ENCODE results near the gene NLGN1.

Gene NLGN1

DNA sequence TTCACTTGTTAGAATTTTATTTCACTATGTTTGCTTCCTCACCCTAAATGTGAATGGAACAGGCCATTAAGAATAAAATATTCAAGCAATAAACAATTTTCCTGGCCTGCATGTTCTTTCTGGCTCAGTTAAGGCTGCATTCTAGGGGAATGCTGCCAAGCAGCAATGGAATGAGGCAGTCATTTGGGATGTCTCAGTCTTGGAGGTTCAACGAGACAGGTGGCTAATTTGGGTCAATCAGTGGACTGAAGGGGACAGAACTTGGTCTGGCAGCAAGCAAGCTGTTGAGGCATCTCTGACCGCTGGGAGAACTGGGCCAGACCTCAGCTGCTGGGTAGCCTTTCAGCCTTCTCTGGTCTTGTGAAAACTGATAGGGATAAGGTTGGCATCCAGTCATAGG, 241.6 kb downstream of the NLGN1 start:
- DNase-seq (ENCODE audit: low read depth), result no peak

DNA sequence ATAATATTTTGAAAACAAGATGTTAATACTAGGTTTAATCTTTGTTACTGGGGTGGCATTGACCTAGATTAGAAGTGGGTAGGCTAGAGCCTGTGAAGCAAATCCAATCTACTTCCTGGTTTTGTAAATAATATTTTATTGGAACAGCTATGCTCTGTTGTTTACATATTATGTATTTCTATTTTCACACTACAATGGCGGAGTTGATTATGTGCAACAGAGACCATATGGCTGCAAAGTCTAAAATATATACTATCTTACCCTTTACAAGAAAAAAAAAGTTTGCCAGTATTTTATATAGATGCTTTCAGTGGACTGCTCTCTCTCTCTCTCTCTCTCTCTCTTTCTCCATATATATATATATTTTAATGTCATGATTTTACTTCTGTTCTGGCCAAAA, 244.2 kb downstream of the NLGN1 start:
- DNase-seq (ENCODE audit: low read depth), result no peak

DNA sequence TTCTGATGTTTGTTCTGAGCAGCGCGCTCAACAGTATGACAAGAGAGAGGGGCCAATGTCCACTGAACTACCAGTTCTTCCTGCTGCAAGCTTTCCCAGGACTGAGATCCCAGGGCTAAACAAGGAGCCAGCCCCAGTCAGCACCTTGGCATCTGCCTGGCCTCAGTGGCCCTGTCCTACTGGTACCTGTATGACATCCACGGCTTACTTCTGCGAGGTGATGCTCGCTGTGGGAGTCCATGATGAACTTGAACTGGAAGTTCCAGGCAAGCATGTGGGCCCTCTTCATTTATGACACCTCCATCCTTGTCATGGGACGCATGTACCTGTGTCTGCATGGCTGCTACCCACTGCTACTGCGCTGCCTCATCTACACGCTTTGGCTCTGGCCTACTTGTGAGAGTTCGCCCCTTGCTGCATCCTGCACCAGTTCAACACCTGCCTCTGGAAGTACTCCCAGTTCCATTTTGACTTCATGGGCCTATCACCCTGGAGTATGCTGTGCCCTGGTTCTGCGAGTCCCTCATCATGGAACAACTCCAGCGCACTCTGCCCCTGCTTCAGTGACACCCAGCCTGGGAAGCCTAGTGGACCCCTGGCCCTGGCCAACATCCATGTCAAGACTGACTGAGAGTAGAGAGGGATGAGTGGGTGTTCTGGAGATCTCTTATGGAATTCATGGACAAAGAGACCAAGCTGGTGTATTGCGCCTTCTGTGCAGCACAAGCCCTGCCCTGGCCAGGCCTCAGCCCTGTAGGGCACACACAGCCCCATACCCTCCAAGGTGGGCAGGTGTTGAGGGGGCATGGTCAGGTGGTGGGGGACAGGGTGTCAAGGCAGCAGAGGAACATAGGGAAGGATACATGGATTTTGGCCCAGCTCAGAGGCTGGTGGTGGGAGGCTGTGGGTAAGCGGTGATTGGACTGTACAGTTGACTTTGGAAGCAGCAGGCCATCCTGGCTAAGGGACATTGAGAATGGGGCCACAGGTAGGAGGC, 246.8 kb downstream of the NLGN1 start:
- DNase-seq (ENCODE audit: low read depth), result no peak

DNA sequence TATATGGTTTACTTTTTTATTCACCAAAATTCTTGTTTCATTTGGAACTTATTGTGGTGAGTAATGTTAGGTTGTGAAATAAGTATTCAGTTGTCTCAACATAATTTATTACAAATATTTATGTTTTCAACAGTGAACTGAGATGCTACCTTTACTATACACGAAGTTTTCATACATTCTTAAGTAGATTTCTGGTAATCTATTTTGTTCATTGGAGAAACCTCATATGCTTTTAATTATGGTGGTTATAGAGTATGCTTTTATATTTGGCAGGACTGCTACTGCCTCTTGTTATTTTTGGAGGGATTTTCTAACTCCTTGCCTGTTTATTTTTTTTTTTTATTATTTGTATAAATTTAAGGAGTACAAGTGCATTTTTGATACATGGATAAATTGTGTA, 253.1 kb downstream of the NLGN1 start:
- DNase-seq (ENCODE audit: low read depth), result no peak

DNA sequence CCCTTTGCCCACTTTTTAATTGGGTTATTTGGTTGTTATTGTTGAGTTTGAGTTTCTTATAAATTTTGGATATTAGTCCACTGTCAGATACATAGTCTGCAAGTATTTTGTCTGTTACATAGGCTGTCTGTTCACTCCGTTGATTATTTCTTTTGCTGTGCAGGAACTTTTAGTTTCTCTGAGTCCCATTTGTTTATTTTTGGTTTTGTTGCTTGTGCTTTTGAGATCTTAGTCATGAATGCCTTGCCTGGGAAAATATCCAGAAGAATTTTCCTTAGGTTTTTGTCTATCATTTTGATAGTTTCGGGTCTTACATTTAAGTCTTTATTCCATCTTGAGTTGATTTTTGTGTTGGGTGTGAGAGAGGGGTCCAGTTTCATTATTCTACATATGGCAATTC, 254.5 kb downstream of the NLGN1 start:
- DNase-seq (ENCODE audit: low read depth), result no peak

DNA sequence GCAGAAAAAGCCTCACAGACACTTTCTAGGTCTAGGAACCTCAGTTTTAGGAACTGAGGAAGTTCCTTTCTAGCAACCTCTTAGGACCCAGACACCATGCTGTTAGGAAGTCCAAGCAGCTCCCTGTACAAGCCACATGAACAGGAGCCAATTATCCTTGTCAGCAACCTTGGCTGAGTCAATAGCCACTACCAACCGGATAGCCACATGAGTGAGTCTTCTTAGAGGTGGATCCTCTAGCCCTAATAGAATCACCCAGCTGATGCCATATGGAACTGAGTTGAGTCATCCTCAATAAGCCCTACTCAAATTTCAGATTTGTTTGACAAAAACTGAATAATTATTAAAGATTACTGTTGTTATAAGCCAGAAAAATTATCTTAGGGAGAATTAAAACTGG, 256.2 kb downstream of the NLGN1 start:
- DNase-seq (ENCODE audit: low read depth), result no peak

DNA sequence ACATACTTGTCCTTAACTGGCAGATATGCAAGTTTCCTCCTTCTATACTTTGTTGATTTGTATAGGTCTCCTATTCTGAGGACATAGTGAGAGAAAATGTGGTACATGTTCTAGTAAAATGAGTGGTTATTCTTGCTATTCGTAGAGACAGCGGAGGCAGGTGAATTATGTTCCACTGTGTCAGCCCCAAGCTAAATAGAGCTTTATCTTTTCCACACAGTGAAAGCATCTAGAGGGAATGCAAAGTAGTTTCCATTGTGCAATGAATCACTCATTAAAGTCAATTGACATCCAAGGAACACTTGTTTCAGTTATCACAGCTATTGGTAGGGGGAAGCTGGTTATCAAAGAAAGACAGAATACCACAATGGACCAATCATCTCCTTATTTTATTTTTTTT, 262.4 kb downstream of the NLGN1 start:
- no peak for DNase-seq (ENCODE audit: low read depth)

DNA sequence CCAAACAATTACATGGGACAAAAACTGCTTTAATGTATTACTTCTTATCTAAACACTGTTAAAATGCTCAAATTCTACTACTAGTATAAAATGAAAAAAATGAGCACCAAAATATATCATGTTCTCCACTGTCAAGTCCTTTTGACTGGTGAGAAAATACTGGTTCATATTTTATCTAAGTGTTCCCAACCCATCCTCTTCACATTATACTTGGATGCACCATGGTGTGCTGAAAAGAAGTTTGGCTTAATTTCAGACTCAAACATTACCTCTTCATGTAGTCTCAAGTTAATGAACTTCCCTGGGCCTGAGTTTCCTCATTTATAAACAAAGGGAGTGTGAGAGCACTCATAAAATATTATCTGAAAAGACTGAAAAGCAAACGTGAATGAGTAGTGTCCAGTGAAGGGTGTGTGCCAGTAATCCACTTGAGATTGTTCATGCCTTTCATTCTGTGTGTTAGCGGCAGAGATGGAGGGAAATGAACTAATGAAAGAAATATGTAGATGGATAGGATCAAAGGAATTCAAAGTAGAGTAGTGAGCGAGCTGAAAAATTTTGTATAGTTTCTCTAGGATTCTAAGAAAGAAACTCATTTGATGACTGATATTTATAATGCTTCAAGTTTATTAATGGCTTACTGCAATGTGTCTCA, 263.2 kb downstream of the NLGN1 start:
- no peak for DNase-seq (ENCODE audit: low read depth)

DNA sequence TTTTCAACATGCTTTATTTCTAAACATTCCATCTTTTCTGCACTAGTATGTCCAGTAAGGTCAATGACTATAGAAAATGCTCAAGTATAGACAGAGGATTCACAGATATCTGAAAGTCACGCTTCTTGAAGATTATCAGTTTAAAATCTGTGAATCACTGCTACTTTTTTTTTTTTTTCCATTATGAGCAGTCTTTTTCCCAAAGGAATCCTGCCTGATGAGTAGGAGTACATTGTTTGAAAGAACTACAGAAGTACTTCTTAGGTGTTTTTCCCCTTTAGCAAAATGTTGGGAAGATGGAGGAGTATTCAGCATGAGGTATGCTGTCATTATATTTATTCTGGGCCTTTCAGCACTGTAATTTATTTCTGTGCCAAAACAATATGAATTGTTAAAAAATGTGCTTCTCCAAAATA, 266.2 kb downstream of the NLGN1 start:
- no peak for DNase-seq (ENCODE audit: low read depth)

DNA sequence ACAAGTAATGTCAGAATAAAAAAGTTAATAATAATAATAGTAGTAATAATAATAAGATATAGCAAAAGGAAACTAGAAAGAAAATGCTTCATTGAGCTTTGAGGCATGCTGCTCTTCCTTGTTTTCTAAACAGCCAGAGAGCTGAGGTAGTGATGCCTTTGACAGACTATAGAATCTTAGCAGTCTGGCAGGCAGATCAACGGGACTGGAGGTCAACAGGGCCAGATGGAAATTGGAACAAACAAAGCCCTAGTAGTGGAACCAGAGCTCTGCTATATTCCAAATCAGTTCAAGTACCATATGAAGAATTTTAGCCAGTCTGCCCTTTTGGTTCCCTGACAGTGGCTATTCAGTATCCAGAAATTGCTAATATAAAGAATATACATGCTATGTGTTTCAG, 278.6 kb downstream of the NLGN1 start:
- DNase-seq (ENCODE audit: low read depth), result no peak

DNA sequence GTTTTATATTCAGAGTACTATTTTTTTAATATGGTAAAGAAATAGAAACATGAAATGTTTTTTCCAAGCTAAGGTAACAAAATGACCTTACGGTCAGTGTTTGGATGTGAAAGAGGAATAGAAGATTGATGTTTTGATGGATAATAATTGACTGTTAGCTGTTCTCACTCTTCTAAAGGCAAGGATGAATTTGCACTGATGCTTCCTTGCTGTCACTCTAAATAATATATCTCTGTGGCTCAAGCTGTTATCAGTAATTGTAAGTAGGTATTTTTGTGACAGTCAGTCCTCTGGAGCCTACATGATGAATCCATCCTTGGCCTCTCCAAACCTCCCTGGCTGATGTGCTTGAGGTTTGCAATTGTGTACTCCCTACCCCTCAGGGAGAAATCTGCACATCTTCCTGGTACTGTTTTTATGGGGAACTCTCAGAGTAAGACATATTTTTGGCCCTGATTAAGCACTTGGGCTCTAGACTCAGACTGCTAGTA, 283.7 kb downstream of the NLGN1 start:
- no peak for DNase-seq (ENCODE audit: low read depth)

DNA sequence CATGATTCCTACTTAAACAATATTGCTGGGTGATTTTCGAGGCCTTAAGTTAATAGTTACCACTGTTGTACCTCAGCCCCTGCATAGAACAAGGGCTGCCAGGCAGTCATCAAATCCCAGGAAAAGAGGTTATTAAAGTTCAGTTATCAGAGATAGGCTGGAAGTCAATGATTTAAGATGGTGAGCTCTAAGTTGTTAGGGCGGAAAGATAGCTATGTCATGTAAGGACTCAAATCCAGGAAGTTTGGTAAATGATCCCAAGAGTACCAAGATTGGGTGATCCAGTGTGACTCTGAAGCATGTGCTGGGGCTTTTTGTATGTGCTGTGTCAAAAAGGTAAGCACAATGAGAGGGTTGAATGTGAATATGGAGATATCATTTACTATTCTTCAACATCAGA, 287.9 kb downstream of the NLGN1 start:
- DNase-seq (ENCODE audit: low read depth), result no peak

DNA sequence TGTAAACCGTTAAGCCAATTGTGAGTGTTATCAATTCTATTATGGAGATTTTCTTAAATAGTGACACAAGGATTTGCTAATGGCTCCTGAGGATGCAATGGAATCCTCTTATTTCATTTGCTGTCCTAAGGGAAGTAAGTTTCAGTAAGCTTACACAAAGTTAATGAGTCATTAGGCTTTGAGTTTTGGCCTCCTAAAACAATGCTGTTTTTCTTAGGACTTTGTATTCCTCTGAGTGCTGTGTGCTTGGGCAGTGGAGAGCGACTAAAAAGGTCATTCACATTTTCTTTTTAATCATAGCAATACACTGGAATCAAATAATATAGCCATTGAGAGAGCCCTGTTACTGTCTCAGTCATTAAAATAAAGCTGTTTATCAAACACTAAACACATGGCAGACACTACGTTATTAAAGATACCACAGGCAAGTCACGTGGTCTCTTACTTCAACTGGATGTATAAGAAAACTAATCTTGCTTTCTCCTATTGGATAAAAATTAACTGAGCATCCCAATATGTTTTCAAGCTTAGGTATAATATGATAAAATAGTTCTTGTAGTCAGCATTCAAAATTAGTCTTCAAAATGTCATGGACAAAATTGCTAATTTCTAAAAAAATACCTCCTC, 290.8 kb downstream of the NLGN1 start:
- no peak for DNase-seq (ENCODE audit: low read depth)

DNA sequence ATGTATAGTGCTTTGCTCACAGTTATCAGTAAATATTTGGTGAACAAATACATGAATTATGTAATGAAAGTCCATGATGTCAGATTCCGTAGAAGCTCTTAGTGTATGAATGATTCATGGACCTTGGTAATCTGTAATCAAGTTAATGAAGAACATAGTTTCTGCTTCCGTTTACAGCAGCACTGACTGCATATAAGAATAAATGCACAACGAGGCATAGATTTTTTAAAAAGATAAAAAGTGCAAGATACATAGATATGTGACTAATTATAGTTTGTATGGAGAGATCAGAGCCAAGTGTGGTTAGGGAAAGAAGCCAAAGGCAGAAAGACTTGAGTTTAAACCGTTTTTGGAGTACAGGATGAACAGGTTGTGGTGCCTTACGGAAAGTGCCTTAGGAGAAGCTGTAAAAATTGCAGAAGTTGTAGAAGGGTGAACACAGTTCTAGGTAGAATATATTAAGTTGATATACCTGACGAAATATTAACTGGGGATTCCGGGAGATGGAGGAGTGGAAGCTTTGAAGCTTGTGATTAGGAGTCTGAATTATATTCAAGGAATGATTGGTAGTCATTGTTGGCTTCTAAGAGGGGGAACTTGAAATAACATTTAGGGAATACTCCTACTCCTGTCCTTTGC, 293.1 kb downstream of the NLGN1 start:
- no peak for DNase-seq (ENCODE audit: low read depth)

DNA sequence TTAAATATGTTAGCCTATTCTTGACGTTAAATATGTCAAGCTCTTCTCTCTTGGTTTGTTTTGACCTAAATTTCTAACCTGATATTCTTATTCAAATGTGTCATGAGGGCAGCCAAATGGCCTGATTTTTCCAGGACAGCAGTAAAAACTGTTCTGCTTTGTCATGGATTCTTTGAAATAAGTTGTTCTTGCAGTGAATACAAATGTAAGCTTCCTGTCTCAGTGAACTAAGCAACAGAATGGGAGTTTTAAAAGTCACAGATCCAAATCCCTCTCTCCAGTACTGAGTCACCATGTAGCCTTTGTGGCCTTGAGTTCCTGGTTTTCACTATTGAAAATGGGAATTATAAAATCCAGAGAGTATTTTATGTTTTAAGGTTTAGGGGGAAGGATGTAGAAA, 301.8 kb downstream of the NLGN1 start:
- DNase-seq (ENCODE audit: low read depth), result no peak

DNA sequence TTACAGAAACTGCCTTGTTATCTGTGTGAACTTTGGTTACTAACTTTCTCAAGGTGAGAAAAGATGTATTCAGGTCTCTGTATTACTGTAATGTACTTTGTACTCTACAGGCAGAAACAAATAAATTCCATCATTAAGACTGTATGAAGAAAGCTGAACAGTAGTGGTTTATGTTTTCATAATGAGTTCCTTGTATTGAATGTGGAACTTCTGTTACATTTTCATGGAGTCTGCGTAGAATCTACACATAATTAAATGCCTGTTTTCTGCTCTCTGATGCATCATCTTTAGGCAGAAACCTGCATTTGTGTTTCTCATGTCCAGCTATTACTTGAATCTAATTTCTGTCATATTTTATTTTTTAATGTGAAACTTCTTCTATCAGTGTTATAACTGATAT, 302.8 kb downstream of the NLGN1 start:
- no peak for DNase-seq (ENCODE audit: low read depth)

DNA sequence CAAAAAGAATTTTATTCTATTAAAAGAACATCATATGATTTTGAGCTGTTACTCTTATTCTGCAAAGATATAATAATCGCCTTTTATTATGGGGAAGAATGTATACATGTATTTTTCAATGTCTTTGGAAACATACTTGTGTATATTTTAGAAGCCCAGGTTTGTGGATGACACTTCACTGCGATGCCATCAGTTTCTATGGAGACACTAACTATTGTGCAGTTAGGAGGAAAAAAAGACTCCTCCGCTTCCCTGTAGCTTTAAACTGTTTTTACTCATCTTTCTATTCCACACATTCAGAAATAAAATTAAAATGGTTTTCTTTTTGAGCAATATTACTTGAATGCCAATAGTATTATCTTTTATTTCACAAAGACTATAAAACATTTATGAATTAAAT, 305.0 kb downstream of the NLGN1 start:
- DNase-seq (ENCODE audit: low read depth), result no peak

DNA sequence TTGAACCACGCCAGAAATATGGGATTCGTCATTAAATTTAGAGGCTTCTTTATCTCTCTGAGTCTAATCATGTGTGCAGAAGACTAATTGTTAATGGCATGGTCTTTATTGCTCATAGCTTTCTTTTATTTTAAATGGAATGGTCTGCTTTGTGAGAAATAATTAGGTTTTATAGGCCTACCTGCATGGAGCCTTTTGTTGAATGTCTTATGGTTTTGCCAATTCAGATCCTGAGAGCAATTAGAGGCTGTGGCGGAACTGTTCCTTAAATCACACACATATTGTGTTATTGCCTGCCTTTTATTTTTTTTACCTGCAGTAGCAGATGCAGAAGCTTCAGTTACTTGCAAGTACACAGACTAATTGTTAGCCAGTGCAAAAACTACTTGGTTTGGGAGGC, 306.2 kb downstream of the NLGN1 start:
- no peak for DNase-seq (ENCODE audit: low read depth)

DNA sequence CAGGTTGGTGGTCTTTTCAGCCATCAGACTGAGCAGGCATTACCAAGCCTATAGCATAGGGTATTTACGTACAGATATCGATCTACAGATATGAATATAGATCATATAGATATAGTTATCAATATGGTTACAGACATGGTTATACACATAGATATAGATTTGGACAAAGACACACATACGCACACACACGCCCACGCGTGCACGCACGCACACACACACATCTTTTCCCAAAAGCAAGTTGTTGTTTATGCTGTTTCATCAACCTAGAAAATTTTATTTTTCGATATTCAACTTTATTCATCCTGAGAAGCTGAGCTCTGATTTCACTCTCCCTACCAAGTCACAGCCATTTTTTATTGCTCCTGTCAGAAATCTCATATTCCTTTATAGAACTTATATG, 309.1 kb downstream of the NLGN1 start:
- DNase-seq (ENCODE audit: low read depth), result no peak

DNA sequence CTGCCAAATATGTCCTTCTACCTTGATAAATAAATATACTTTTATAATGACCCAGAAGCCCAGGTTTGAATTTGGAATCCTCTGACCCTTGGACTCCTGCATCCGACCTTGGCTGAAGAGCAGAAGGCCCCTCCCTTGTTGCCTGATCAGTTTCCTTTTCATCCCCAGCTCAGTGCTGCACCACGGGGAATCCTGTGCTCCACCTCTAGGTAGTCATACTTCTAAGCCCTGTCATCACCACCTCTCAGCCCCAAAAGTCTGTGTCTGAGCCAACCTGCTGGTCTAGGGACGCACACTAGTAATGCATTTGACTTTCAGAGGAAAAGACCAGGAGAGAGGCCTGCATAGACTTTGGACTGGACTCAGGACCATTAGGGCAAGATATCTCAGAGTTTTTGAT, 310.6 kb downstream of the NLGN1 start:
- DNase-seq (ENCODE audit: low read depth), result no peak

DNA sequence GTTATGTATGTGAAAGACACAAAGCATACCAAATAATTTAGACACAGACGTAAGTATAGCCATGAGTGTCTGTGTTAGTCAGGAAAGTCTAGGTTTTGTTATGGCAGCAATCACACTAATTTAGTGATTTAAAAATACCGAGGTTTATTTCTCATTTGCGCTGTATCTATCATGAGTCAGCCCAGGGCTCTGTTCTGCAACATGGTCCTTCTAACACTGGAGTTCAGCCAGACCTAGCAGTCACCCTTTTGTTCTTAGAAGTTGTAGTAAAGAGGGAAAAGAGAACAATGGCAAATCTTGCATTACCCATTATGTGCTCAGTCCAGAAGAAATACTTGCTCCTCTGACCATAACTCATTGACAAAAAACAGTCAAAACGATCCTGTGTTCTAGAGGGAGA, 311.5 kb downstream of the NLGN1 start:
- DNase-seq (ENCODE audit: low read depth), result no peak

DNA sequence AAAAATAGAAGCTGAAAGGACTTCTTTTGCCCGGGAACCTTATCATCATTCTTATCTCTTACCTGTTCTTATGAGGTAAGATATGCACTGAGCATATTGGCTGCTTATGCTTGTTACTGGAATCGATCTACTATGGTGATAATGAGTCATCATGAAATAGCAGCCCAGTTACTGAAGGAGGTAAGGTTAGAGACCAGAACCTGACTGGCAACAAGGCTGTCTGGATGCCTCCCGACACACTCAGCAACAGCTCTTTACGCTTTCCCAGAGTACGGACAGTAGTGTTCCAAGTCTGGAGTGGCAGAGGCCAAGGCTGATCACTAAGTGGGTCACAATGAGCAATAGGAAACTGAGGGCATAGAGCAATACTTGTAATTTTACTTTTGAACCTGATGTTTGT, 314.1 kb downstream of the NLGN1 start:
- DNase-seq (ENCODE audit: low read depth), result no peak
